Nephron progenitor cell (in vitro differentiated cells): ENCODE data around the gene AHCYL1.
"Not testable (repeated sequence)": the region's sequence is repeated elsewhere in the genome, so short reads cannot be mapped to it uniquely, and the experiment has no call there.

ENCODE experiments used
- DNase-seq: peaks from one replicate; pipeline ENCODE4 v3.0.0; 2021
- H3K27ac Mint-ChIP-seq: 2 replicates; pipeline ENCODE4 v1.8.0; 2021; ENCODE audit warnings: mild to moderate bottlenecking, moderate library complexity, mixed read lengths
- H3K27me3 Mint-ChIP-seq: 2 replicates; pipeline ENCODE4 v1.8.0; 2021; ENCODE audit warnings: mild to moderate bottlenecking, low read depth, mixed read lengths; ENCODE audit not compliant: poor library complexity
- H3K36me3 Mint-ChIP-seq: 2 replicates; pipeline ENCODE4 v1.8.0; 2021; ENCODE audit warnings: low read depth, mixed read lengths
- H3K4me1 Mint-ChIP-seq: 2 replicates; pipeline ENCODE4 v1.8.0; 2021; ENCODE audit warnings: mixed read lengths
- H3K4me3 Mint-ChIP-seq: 2 replicates; pipeline ENCODE4 v1.8.0; 2021; ENCODE audit warnings: mild to moderate bottlenecking, moderate library complexity, mixed read lengths
- H3K9me3 Mint-ChIP-seq: 2 replicates; pipeline ENCODE4 v1.8.0; 2021; ENCODE audit warnings: mild to moderate bottlenecking, moderate library complexity, mixed read lengths
- CTCF ChIP-seq: fragments of 200-600 bp; sonication (generic); IDR thresholded peaks from 2 replicates; pipeline ENCODE4 v1.5.0; 2021; ENCODE audit warnings: antibody characterized with exemption

Gene AHCYL1

DNA sequence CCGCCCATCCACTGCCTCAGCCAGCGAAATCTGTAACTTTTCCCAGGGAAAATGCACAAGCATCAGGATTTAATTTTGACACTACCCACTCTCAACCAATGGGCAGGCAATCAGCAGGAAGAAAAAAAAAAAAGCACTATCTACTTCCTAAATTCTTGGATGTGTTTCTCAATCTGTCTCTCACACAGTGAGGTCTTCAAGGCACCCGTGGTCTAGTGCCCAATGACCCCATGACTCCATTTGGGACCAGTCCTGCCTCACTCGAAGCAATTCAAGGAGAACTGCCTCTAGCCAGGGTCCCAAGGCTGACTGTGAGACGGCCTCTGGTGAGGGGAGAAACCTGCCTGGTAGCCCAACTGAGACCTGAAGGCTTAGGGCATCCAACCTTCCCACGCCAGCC is 38.1 kb upstream of the AHCYL1 start:
- no peak overlapping the region for H3K27ac Mint-ChIP-seq
- TF ChIP-seq CTCF, result no peak
- no peak for DNase-seq
- H3K27me3 Mint-ChIP-seq, result peaks cover 22% of the 10 kb centered on the region
- no peak overlapping the region for H3K4me3 Mint-ChIP-seq
- H3K36me3 Mint-ChIP-seq, result peaks cover 5% of the 10 kb centered on the region
- H3K4me1 Mint-ChIP-seq, result peaks cover 11% of the 10 kb centered on the region
- H3K9me3 Mint-ChIP-seq, result peaks cover 3% of the 10 kb centered on the region

DNA sequence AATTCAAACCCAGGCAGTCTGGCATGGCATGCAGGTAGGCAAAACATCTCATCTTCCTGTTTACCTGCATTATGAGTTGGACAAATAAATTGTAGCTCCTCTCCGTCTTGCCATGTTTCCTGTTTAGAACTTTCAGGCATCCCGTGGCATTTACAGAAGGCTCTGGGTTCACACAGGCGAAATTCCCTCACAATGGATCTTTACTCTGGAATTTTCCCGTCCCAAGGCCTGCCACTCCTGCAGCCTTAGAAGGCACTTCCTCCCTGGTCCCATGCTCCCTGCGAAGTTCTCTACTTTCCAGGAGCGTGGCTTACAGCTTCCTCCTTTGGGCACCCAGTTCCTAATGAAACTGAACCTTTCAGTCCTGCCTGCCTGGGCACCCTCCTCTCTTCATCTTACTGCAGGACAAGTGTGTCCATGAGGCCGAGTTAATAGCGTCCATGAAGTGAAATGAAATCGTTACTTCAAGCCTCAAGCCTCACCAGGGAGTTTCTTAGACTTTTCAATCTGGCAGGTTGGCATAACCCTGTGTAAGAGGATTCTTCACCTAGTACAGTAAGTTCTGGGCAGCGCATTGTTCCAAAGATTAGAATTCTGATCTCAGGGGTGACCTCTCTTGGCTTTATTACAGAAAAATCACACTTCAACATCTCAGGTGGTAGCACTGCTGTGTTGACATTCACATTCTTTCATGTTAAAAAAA is 36.8 kb upstream of the AHCYL1 start:
- H3K27ac Mint-ChIP-seq, result peak overlapping the region; percentile 57

GRCh38 chr1:109948285-109948630 is 36.3 kb upstream of the AHCYL1 start:
- peaks cover 5% of the 10 kb centered on the region for H3K36me3 Mint-ChIP-seq
- peak overlapping the region; percentile 57 for H3K27ac Mint-ChIP-seq
- peaks cover 17% of the 10 kb centered on the region for H3K27me3 Mint-ChIP-seq
- peaks cover 11% of the 10 kb centered on the region for H3K4me1 Mint-ChIP-seq
- no peak for TF ChIP-seq CTCF
- H3K9me3 Mint-ChIP-seq, result peaks cover 3% of the 10 kb centered on the region
- H3K4me3 Mint-ChIP-seq, result no peak overlapping the region
- no peak for DNase-seq

More for the DNA sequence above, 36.8 kb upstream of the AHCYL1 start:
- no peak for DNase-seq
- H3K36me3 Mint-ChIP-seq, result peaks cover 5% of the 10 kb centered on the region
- peaks cover 3% of the 10 kb centered on the region for H3K9me3 Mint-ChIP-seq
- H3K4me1 Mint-ChIP-seq, result peaks cover 11% of the 10 kb centered on the region
- no peak for TF ChIP-seq CTCF
- peaks cover 17% of the 10 kb centered on the region for H3K27me3 Mint-ChIP-seq
- H3K4me3 Mint-ChIP-seq, result no peak overlapping the region

GRCh38 chr1:109950038-109950437 is 34.5 kb upstream of the AHCYL1 start:
- DNase-seq, result no peak
- Mint-ChIP-seq H3K27me3 (peaks cover 12% of the 10 kb centered on the region), H3K36me3 (no peaks in the 10 kb centered on the region), H3K4me1 (peaks cover 11% of the 10 kb centered on the region), H3K4me3 (no peak overlapping the region), H3K27ac (no peak overlapping the region), H3K9me3 (peaks cover 8% of the 10 kb centered on the region)
- TF ChIP-seq CTCF, result no peak

DNA sequence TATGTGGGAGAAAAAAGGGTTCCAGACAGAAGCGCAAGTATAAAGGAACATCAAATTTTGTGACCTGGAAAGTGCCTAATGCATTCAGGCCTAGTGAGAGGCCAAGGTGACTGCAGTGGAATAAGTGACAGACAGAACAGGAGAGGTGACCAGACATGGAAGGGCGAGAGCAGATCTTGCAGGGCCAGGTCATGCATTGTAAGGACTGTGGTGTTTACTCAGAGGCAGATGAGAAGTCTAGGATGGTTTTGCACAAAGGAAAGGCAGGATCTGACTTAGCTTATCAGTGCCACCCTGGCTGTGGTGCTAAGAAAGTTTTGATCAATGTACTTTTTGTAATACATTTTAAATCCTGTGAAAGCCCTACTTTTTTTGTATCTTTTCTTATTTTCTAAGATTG is 34.1 kb upstream of the AHCYL1 start:
- Mint-ChIP-seq H3K27me3 (peaks cover 8% of the 10 kb centered on the region), H3K36me3 (no peaks in the 10 kb centered on the region), H3K27ac (no peak overlapping the region), H3K4me1 (peaks cover 11% of the 10 kb centered on the region), H3K4me3 (no peak overlapping the region), H3K9me3 (peaks cover 8% of the 10 kb centered on the region)
- TF ChIP-seq CTCF, result no peak
- no peak for DNase-seq

GRCh38 chr1:109951501-109951900 is 33.1 kb upstream of the AHCYL1 start:
- not testable (repeated sequence) for H3K36me3 Mint-ChIP-seq, H3K27ac Mint-ChIP-seq, H3K4me3 Mint-ChIP-seq, H3K9me3 Mint-ChIP-seq, DNase-seq, H3K27me3 Mint-ChIP-seq
- peaks cover 11% of the 10 kb centered on the region for H3K4me1 Mint-ChIP-seq
